Measurements from ENCODE around the gene FGF21. TPM values are rescaled to one million over a fixed set of nuclear protein-coding genes. Genes with fewer than 3 reads are reported as not detected.

The FGF21 gene
- total RNA-seq, 2 donors from 2014 or later, result not detected

DNA sequence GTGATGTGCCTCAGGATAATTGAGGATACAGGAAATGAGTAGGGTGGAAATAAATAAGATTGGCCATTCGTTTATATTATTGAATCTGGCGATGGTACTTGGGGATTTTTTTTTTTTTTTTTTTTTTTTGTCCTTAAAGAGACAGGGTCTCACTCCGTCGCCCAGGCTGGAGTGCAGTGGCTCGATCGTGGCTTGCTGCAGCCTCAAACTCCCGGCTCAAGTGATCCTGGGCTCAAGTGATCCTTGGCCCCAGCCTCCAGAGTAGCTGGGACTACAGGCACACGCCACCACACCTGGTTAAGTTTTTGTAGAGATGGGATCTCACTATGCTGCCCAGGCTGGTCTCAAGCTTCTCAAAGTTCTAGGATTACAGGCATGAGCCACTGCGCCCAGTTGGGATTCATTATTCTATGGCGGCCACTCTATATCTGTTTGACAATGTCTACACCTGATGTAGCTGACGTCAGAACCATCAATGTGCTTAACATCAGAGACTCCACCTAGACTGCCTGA lies 33.1 kb upstream of the FGF21 start:
- no peak for DNase-seq (ENCODE audit: low spot score)
- Histone ChIP-seq H3K4me3 (no peak overlapping the region), H3K27ac (no peak overlapping the region), H3K9me3 (no peaks in the 10 kb centered on the region), H3K36me3 (no peaks in the 10 kb centered on the region), H3K4me1 (replicated peaks) (no peaks in the 10 kb centered on the region), H3K27me3 (replicated peaks; ENCODE audit: insufficient read depth) (no peaks in the 10 kb centered on the region)
- 87% methylated on average over 11 of the region's 11 CpGs for WGBS
- no peak for TF ChIP-seq POLR2A (IDR thresholded peaks at IDR 0.05)
- no peak for TF ChIP-seq CTCF (IDR thresholded peaks at IDR 0.05)
- TF ChIP-seq POLR2AphosphoS5 (IDR thresholded peaks at IDR 0.05), result no peak
- intact Hi-C loops (cut with DNase I), result no loop called here

GRCh38 chr19:48724796-48725753 lies 30.2 kb upstream of the FGF21 start:
- H3K4me3 ChIP-seq, result no peak overlapping the region
- H3K4me1 ChIP-seq (replicated peaks), result no peaks in the 10 kb centered on the region
- no peaks in the 10 kb centered on the region for H3K9me3 ChIP-seq
- peak overlapping the region in 1 of 2 donors; percentile 26 for H3K27ac ChIP-seq
- DNase-seq (ENCODE audit: low spot score), result no peak
- no peaks in the 10 kb centered on the region for H3K27me3 ChIP-seq (replicated peaks; ENCODE audit: insufficient read depth)
- WGBS, result 54% methylated on average over 11 of the region's 11 CpGs
- intact Hi-C loops (cut with DNase I), result no loop called here
- TF ChIP-seq CTCF (IDR thresholded peaks at IDR 0.05), result no peak
- TF ChIP-seq POLR2AphosphoS5 (IDR thresholded peaks at IDR 0.05), result peak; percentile 37
- TF ChIP-seq POLR2A (IDR thresholded peaks at IDR 0.05), result no peak
- H3K36me3 ChIP-seq, result no peaks in the 10 kb centered on the region

DNA sequence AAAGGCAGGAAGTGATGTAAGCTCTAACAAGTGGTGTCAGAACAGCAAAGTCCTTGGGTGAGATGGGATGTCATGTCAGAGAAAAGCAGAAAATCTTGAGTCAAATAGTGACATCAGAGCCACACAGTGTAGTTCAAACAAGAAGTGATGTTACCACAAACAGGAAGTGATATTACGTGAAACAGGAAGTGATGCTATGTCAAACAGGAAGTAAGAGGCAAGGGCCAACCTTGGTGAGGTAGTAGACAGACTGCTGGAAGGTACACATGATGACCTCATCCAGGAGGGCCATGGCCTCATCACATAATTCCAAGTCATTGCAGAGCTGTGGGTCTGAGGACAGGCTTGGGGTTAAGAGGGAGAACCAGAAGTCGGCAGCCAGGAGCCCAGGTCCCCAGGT lies 28.8 kb upstream of the FGF21 start:
- Histone ChIP-seq H3K4me3 (no peak overlapping the region), H3K27me3 (replicated peaks; ENCODE audit: insufficient read depth) (no peaks in the 10 kb centered on the region), H3K9me3 (no peaks in the 10 kb centered on the region), H3K27ac (no peak overlapping the region), H3K36me3 (no peaks in the 10 kb centered on the region), H3K4me1 (replicated peaks) (no peaks in the 10 kb centered on the region)
- DNase-seq (ENCODE audit: low spot score), result no peak
- 83% methylated on average over 2 of the region's 2 CpGs for WGBS
- intact Hi-C loops (cut with DNase I), result no loop called here
- no peak for TF ChIP-seq CTCF (IDR thresholded peaks at IDR 0.05)
- no peak for TF ChIP-seq POLR2AphosphoS5 (IDR thresholded peaks at IDR 0.05)
- TF ChIP-seq POLR2A (IDR thresholded peaks at IDR 0.05), result no peak

- H3K27me3 ChIP-seq (replicated peaks; ENCODE audit: insufficient read depth), result no peaks in the 10 kb centered on the region
- TF ChIP-seq POLR2A (IDR thresholded peaks at IDR 0.05), result no peak
- TF ChIP-seq CTCF (IDR thresholded peaks at IDR 0.05), result peak in 1 of 4 experiments; percentile 20
- no peaks in the 10 kb centered on the region for H3K4me1 ChIP-seq (replicated peaks)
- intact Hi-C loops (cut with DNase I), result no loop called here
- H3K27ac ChIP-seq, result no peak overlapping the region
- peak overlapping the region; percentile 2 to 10 for H3K4me3 ChIP-seq
- WGBS, result 62% methylated on average over 71 of the region's 77 CpGs
- H3K36me3 ChIP-seq, result no peaks in the 10 kb centered on the region
- DNase-seq (ENCODE audit: low spot score), result no peak
- H3K9me3 ChIP-seq, result no peaks in the 10 kb centered on the region
These were observed 26.2 kb upstream of the FGF21 start for GRCh38 chr19:48728911-48729664.
